Thyroid gland (tissue), 4 donors: ENCODE results near the gene DDX28. TPM values are rescaled to one million over a fixed set of nuclear protein-coding genes. Genes with fewer than 3 reads are reported as not detected.

Source experiments
- DNase-seq, 2 donors: peaks; one replicate each; pipeline ENCODE4 v3.0.0-alpha.2; 2019
- H3K27ac ChIP-seq, 3 donors: fragments of 200-600 bp; sonication (generic); 1 replicate in 2 of 3; 2 replicates in 1 of 3; pipeline ENCODE4 v1.5.1; 2016 to 2019; ENCODE audit warnings: mild to moderate bottlenecking in 1 of 3, moderate library complexity in 1 of 3
- H3K27me3 ChIP-seq: fragments of 200-600 bp; sonication (generic); one replicate; pipeline ENCODE4 v1.5.1; 2019
- H3K36me3 ChIP-seq, 2 donors: fragments of 200-600 bp; sonication (generic); one replicate each; pipeline ENCODE4 v1.5.1; 2016 to 2019
- H3K4me1 ChIP-seq, 2 donors: fragments of 200-600 bp; sonication (generic); one replicate each; pipeline ENCODE4 v1.5.1; 2017 to 2019
- H3K4me3 ChIP-seq, 3 donors: fragments of 200-600 bp; sonication (generic); replicated peaks in 1 of 3; 1 replicate in 2 of 3; 2 replicates in 1 of 3; pipeline ENCODE4 v1.5.1; 2016; ENCODE audit warnings: mild to moderate bottlenecking in 1 of 3
- H3K9me3 ChIP-seq: fragments of 200-600 bp; sonication (generic); one replicate; pipeline ENCODE4 v1.5.1; 2017
- POLR2A ChIP-seq, 2 donors: fragments of 450-650 bp; IDR thresholded peaks; one replicate each; pipeline ENCODE4 v1.6.1; 2017; ENCODE audit warnings: antibody characterized with exemption in 2 of 2, mild to moderate bottlenecking in 2 of 2, moderate library complexity in 1 of 2
- WGBS, 2 donors: methylation state at CpG; one replicate each; pipeline ENCODE4 v1.1.5; 2017; 5-methylcytosine and 5-hydroxymethylcytosine counted together
- intact Hi-C: fragments of 100-400 bp; cut with DNase I; formaldehyde crosslinking; loops from one replicate; pipeline ENCODE4 v1.15.1; 2023
- total RNA-seq, 4 donors: library from RNA; depleted of rRNA; stranded (reverse); fragments of >200 nt; gene quantifications; one replicate each; pipeline ENCODE4 v1.2.3, GENCODE V29; 2016
- TF ChIP-seq, protein P1 (sequence below), 6 experiments: fragments of 200-600 bp in 3 of 6; fragments of 450-650 bp in 3 of 6; sonication (generic) in 3 of 6; IDR thresholded peaks; one replicate each; pipeline ENCODE4 v1.5.1; 2016 to 2019; ENCODE audit warnings: antibody characterized with exemption in 6 of 6, mild to moderate bottlenecking in 2 of 6, inconsistent platforms in 1 of 6, moderate library complexity in 1 of 6

The DDX28 gene, protein sequence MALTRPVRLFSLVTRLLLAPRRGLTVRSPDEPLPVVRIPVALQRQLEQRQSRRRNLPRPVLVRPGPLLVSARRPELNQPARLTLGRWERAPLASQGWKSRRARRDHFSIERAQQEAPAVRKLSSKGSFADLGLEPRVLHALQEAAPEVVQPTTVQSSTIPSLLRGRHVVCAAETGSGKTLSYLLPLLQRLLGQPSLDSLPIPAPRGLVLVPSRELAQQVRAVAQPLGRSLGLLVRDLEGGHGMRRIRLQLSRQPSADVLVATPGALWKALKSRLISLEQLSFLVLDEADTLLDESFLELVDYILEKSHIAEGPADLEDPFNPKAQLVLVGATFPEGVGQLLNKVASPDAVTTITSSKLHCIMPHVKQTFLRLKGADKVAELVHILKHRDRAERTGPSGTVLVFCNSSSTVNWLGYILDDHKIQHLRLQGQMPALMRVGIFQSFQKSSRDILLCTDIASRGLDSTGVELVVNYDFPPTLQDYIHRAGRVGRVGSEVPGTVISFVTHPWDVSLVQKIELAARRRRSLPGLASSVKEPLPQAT
- 10 to 100 TPM in 1 of 4 donors, 1 to 10 TPM in 3; 4.2 to 10.0 (median 6.6) TPM for total RNA-seq

DNA sequence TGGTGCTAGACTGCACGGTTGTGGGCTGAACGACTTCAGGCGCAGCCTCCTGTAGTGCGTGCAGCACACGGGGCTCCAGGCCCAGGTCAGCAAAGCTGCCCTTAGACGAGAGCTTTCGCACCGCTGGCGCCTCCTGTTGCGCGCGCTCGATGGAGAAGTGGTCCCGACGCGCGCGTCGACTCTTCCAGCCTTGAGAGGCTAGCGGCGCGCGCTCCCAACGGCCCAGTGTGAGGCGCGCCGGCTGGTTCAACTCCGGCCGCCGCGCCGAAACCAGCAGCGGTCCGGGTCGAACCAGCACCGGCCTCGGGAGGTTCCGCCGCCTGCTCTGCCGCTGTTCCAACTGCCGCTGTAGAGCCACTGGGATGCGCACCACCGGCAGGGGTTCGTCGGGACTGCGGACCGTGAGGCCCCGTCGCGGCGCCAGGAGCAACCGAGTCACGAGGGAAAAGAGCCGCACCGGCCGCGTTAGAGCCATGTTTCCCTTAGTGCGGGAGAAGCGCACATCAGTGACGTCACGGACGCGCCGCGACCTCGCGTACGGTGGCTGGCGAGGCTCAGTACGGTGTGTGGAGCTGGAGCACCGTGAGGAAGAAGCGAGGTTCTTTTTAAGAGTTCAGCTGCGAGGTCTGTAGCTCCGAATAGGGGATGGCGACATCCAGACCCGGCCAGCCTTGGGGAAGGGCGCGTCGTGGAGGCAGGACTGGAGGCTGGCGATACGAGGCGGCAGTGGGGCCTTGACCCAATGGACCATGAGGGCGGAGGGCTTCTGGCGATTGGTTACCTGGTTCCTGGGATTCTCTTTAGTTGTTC, at the start of gene DDX28, which contains the start of gene DUS2:
DDX28 (minus strand) TSS at position 505 of the 810 bp plus-strand sequence; CDS start at position 475, 30 bp downstream.
DUS2 (plus strand) TSS at position 557 of the 810 bp plus-strand sequence. CDS start 14,740 bp downstream, outside the sequence.
- peak in 1 of 2 donors; percentile 59 for TF ChIP-seq POLR2A (IDR thresholded peaks at IDR 0.05)
- TF ChIP-seq, protein P1, sequence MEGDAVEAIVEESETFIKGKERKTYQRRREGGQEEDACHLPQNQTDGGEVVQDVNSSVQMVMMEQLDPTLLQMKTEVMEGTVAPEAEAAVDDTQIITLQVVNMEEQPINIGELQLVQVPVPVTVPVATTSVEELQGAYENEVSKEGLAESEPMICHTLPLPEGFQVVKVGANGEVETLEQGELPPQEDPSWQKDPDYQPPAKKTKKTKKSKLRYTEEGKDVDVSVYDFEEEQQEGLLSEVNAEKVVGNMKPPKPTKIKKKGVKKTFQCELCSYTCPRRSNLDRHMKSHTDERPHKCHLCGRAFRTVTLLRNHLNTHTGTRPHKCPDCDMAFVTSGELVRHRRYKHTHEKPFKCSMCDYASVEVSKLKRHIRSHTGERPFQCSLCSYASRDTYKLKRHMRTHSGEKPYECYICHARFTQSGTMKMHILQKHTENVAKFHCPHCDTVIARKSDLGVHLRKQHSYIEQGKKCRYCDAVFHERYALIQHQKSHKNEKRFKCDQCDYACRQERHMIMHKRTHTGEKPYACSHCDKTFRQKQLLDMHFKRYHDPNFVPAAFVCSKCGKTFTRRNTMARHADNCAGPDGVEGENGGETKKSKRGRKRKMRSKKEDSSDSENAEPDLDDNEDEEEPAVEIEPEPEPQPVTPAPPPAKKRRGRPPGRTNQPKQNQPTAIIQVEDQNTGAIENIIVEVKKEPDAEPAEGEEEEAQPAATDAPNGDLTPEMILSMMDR (IDR thresholded peaks at IDR 0.05) = peak in 1 of 6 experiments; percentile 37
- Histone ChIP-seq H3K36me3 (peaks cover 0 to 6% of the 10 kb centered on the region in 2 donors), H3K9me3 (no peaks in the 10 kb centered on the region), H3K4me3 (peak within 1 kb of the TSS; percentile 64 to 75 (median 70)), H3K4me1 (peaks cover 17 to 23% of the 10 kb centered on the region in 2 donors), H3K27me3 (no peaks in the 10 kb centered on the region), H3K27ac (peak within 1 kb of the TSS; percentile 60 to 93 (median 66))
- WGBS, 2 donors = 0% methylated on average over 37 to 41 of the region's 84 CpGs
- DNase-seq = peak; percentile 87 to 90
- intact Hi-C loops = no loop called here

DNA sequence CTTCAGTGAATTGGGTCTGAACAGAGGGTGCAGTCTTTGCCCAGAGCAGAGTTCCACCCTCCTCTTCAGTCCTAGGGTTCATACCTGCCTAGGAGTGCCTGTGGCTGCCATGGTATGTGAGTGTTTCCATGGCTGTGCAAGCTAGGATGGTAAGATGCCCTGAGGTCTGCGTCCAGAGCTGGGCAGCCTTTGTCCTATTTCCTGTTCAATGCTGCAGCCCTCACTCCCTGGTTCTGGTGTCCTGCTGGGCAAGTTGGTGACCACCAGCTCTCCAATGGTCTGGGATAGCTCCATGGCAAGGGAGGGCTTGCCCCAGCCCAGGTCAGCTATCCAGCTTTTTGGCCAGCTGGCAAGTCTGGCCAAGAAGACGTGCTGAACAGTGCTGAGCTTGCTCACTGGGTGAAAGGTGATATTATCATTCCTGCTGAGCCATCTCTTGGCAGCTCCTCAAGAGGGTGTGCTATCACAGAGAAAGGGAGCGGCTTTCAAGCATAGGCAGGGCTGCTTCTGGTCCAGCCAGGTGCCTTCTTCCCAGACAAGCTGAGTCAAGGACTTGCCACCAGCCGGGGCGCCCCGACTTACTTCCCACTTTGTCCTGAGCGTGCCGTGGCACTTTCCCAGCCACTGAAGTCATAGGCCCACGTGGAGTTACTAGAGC, 49.1 kb upstream of the DDX28 start:
- DNase-seq = no peak

DNA sequence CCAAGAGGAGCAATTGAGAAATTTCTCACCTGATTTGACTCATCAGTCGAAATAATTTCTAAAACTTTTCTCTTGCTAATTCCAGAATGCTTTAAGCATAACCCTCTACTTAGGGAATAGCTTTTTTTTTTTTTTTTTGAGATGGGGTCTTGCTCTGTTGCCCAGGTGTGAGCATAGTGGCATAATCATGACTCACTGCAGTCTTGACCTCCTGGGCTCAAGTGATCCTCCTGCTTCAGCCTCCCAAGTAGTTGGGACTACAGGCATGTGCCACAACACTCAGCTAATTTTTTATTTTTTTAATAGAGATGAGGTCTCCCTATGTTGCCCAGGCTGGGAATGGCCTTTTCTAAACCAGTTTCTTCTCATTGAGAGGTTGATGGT, 48.5 kb upstream of the DDX28 start:
- no peaks in the 10 kb centered on the region for H3K9me3 ChIP-seq
- H3K27ac ChIP-seq = no peak overlapping the region
- no peak for DNase-seq
- H3K27me3 ChIP-seq = no peaks in the 10 kb centered on the region
- intact Hi-C loops = no loop called here
- TF ChIP-seq, protein P1 (IDR thresholded peaks at IDR 0.05) = no peak
- TF ChIP-seq POLR2A (IDR thresholded peaks at IDR 0.05) = no peak
- 90 to 95% methylated on average over 1 of the region's 1 CpG for WGBS, 2 donors
- peaks cover 6 to 13% of the 10 kb centered on the region in 2 donors for H3K36me3 ChIP-seq
- no peak overlapping the region for H3K4me3 ChIP-seq
- H3K4me1 ChIP-seq = peaks cover 2 to 27% of the 10 kb centered on the region in 2 donors

More for the DNA sequence above, 49.1 kb upstream of the DDX28 start:
- Histone ChIP-seq H3K4me3 (no peak overlapping the region), H3K27ac (no peak overlapping the region), H3K36me3 (peaks cover 6 to 13% of the 10 kb centered on the region in 2 donors), H3K9me3 (no peaks in the 10 kb centered on the region), H3K4me1 (peaks cover 0 to 24% of the 10 kb centered on the region in 2 donors), H3K27me3 (no peaks in the 10 kb centered on the region)
- intact Hi-C loops = no loop called here
- WGBS, 2 donors = 81 to 84% methylated on average over 8 to 9 of the region's 9 CpGs
- TF ChIP-seq, protein P1 (IDR thresholded peaks at IDR 0.05) = no peak
- no peak for TF ChIP-seq POLR2A (IDR thresholded peaks at IDR 0.05)

DNA sequence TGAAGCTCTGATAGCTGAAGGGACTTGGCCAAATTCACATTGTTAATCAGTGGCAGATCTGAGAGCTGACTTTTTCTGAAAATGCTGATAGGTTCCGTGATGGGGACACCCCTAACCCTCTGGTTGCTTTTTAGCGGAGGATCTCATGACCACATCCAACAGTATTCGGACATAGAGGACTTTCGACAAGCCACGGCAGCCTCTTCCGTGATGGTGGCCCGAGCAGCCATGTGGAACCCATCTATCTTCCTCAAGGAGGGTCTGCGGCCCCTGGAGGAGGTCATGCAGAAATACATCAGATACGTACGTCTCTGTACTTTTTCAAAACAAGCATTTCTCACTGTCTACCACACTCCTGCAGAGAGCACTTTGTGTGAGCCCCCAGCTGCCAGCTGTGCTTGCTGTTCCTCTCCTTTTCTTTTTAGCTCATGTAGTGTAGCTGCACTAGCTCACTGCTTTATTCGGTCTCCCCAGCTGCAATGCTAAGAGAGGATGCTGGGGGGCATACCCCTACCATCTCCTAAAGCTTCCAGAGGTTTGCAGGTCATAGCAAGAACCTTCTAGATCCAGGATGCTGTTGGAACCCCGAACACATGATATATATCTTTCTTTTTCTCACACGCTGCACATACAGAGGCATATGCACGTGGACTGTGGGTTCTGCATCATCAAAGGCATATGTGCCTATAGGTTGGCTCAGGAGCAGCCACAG, 47.9 kb upstream of the DDX28 start:
- Histone ChIP-seq H3K27ac (no peak overlapping the region), H3K27me3 (no peaks in the 10 kb centered on the region), H3K4me3 (no peak overlapping the region), H3K4me1 (peaks cover 7 to 32% of the 10 kb centered on the region in 2 donors), H3K36me3 (peaks cover 6 to 13% of the 10 kb centered on the region in 2 donors), H3K9me3 (no peaks in the 10 kb centered on the region)
- no peak for DNase-seq
- intact Hi-C loops = no loop called here
- TF ChIP-seq, protein P1 (IDR thresholded peaks at IDR 0.05) = no peak
- WGBS, 2 donors = 83 to 88% methylated on average over 14 of the region's 14 CpGs
